ENCODE data around the gene HRAS.

HRAS gene

GRCh38 chr11:514606-515005 lies 20.8 kb downstream of the HRAS start:
- no peak for DNase-seq (ENCODE audit: low read depth, low spot score)

- DNase-seq (ENCODE audit: low read depth, low spot score), result no peak
These were observed 22.4 kb downstream of the HRAS start for GRCh38 chr11:512761-513595.

- DNase-seq (ENCODE audit: low read depth, low spot score), result no peak
These were observed 26.4 kb downstream of the HRAS start for GRCh38 chr11:508956-509355.

GRCh38 chr11:507727-508515 lies 27.5 kb downstream of the HRAS start:
- DNase-seq (ENCODE audit: low read depth, low spot score), result no peak

GRCh38 chr11:506995-507726 lies 28.2 kb downstream of the HRAS start, which contains the start of gene RNH1:
Gene RNH1 (minus strand): TSS chr11:507242. CDS start chr11:502162, 5,080 bp downstream.
- peak; percentile 79 for DNase-seq (ENCODE audit: low read depth, low spot score)

GRCh38 chr11:506238-506994 lies 29.0 kb downstream of the HRAS start:
- peak; percentile 95 for DNase-seq (ENCODE audit: low read depth, low spot score)

GRCh38 chr11:504994-505344 lies 30.4 kb downstream of the HRAS start:
- DNase-seq (ENCODE audit: low read depth, low spot score), result no peak

GRCh38 chr11:504053-504993 lies 31.1 kb downstream of the HRAS start:
- DNase-seq (ENCODE audit: low read depth, low spot score), result no peak

- DNase-seq (ENCODE audit: low read depth, low spot score), result no peak
These were observed 32.0 kb downstream of the HRAS start for GRCh38 chr11:503179-503981.

- DNase-seq (ENCODE audit: low read depth, low spot score), result no peak
These were observed 32.8 kb downstream of the HRAS start for GRCh38 chr11:502288-503178.

GRCh38 chr11:501683-502287 lies 33.6 kb downstream of the HRAS start:
- DNase-seq (ENCODE audit: low read depth, low spot score), result no peak

- no peak for DNase-seq (ENCODE audit: low read depth, low spot score)
These were observed 34.2 kb downstream of the HRAS start for GRCh38 chr11:501001-501682.

- DNase-seq (ENCODE audit: low read depth, low spot score), result no peak
These were observed 35.9 kb downstream of the HRAS start for GRCh38 chr11:499201-500076.

GRCh38 chr11:498297-499181 lies 36.8 kb downstream of the HRAS start:
- no peak for DNase-seq (ENCODE audit: low read depth, low spot score)

- DNase-seq (ENCODE audit: low read depth, low spot score), result no peak
These were observed 37.6 kb downstream of the HRAS start for GRCh38 chr11:497565-498296.
